DMS114 treated with DMSO at 0.1 percent for 48 hours (cell line): ENCODE results near the gene ENTHD1.

Experiments
- DNase-seq: peaks from one replicate; lab custom pipeline; 2025; ENCODE audit not compliant: unreplicated experiment; lab: John Stamatoyannopoulos, UW

Gene ENTHD1

DNA sequence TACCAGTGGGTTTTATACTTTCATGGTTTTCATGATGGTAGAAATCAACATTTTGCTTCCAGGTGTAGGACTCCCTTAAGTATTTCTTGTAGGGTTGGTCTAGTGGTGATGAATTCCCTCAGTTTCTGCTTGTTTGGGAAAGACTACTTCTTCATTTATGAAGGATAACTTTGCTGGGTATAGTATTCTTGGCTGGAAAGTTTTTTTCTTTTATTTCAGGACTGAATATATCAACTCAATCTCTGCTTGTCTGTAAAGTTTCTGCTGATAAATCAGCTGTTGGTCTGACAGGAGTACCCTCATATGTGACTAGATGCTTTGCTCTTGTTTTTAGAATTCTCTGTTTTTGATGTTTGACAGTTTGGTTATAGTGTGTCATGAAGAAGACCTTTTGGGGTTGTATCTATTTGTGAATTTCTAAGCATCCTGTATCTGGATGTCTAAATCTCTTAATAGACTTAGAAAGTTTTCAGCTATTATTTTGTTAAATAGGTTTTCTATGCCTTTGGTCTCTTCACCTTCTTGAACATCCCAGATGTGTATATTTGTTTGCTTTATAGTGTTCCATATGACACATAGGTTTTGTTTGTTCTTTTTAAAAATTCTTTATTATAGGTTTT lies 95.9 kb downstream of the ENTHD1 start:
- DNase-seq: no peak

DNA sequence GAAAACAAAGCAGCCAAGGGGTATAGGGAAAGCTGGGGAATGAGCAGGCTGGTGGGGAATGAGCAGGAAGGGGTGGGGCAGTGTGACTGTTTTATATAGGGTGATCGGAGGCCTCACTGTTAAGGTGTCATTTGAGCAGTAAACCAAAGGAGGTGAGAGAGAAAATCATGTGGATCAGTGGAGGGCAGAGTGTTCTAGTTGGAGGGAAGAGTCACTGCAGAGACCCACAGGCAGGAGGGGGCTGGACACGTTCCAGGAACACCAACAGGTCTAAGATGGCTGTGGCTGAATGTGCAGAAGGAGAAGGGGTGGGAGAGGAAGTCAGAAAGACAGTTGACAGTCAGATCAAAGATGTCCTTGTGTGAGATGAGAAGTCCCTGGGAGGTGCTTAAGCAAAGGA lies 103.8 kb downstream of the ENTHD1 start:
- DNase-seq: no peak

DNA sequence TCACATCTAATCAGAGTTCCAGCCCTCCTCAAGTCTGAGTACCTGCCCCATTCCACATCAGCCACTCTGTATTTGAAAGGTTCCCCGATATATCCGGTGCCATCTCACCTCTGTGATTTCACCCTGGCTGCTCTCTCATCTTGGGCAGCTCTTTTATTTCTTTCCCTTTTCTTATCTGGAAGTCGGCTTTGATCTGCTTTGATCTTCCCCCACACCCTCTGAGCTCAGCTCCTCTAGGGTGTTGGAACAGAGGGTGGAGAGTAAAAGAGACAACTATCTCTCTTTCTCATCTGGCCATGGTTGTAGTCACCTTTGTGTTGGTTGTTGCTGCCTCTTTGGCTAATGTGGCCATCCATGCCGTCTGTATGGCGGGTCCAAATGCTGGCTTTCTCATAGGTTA lies 108.3 kb downstream of the ENTHD1 start:
- no peak for DNase-seq

DNA sequence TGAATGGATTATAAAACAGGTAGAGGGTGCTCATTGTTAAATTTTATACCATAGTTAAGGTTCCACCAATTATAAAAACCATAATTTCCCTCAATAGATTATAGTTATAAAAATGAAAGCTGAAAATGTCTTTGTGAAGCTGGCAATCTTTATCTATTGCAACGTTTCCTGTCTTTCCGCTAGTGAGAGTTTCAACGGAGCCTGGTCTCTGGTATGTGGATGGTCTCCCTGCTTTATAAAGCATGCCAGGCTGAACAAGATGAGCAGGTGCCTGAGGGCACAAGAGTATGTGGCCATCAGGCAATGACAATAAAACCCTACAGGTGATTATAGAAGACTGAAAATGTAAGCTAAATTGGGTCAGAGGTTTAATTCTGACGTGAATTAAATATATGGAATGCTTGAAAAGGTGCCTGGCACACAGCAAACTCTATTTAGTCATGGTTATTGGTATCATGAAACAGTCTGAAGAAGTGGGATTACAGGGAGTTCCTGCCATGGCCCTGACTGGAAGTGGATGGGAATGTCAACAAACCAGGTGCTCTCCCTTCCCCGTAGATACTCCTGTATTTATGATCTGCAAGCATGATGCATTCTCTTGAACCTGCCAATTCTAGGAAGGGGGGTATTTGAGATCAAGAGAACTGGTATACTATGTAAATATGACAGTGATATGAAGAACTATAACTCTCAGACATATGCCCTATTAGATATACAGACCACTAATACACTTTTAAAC lies 115.7 kb downstream of the ENTHD1 start:
- DNase-seq: no peak

DNA sequence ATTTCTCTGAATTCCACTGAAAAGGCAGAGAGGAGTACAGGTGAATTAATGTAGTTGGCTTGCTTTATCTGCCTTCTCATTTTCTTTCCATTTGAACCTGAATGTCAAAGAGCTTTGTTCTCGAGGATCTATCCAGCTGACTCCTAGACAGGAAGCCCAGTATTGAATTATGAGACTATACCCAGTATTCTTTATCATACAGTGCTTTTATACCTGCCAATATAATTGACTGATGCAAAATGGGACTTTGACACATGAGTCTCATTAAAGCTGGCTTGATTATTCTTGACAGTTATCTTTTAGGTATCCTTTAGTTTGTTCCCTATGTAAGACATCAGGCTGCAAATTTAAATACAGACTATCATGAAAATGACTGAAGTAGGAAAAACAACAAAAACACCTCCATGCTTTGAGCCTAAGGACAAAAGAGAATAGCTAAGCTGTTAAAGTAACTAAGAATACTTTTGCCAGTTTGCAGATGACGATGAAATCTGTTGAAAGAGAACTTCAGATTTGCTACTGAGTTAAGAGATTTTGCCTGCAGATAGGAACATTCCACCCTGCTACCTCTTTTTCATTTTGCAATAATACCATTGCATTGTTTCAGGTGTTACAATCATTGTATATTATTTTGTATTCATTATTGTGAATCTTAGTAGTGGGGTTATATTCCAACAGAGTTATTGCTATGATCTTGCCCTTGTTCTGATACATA lies 117.1 kb downstream of the ENTHD1 start:
- no peak for DNase-seq

DNA sequence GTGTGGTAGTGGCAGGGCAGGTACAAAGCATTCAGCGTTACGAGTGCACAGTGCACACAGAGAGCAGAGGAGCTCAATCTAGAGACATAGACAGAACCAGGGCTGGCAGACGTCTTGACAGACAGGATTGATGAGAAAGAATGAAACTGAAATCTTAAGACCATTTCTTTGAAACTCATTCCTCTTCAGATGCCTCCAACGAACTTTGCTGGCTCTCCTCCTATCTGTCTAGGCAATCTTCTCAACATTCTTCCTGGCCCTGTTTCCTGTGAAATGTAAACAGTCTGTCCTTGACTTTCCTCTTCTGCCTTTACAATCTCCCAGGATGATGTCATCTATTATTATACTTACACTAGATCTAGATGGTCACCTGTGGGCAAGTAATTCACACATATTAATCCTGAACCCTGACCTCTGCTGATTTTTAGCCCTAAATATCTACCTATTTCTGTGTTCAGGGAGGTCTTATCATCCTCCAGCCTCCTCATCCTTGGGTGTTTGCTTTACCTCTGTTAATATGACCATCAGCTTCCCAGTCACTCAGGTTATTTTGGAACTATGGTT lies 119.5 kb downstream of the ENTHD1 start:
- no peak for DNase-seq

DNA sequence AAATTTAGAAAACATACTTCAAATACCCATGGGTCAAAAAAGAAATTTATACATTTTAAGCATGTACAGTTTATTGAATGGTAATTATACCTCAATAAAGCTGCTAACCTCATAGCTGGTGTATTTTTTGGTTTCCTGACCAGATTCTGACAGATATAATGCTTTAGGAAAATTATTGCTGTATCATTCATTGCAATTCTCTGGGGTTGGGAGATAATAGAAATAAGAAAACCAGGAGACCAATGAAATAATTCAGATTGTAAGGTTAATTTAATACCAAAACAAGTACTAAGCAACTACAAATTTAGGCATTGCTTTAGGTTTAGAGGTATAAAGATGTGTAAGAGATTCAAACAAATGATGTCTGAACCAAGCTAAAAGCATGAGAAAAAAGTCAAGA lies 120.1 kb downstream of the ENTHD1 start:
- no peak for DNase-seq

DNA sequence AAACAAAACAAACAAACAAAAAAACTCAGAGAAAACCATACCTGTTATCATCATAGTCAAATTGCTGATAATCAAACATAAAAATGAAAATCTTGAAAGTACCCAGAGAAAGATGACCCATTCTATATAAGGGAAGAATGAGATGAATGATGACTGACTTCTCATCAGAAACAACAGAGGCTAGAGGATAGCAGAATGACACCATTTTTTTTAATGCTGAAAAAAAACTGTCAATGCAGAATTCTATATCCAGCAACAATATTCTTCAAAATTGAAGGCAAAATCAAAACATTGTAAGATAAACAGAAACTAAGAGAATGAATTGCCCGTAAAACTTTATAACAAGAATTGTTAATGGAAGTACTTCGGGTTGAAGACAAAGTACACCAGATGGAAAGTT lies 122.1 kb downstream of the ENTHD1 start:
- no peak for DNase-seq

DNA sequence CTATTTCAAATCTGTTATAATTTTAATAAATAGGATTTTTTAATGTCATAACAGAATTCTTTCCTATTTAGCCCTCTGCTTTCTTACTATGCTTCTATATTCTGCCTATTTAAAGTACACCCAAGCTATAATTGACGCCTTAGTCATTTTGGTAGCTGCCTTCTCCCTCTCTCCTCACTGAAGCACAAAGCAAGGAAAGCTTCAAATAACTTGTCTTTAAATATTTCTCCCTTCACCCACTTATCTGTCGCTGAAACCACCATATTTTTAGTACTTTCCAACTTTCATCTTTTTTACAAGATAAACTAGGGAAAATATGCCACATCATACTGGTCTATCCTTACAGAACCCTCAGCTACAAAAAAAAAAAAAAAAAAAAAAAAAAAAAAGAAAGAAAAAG lies 127.9 kb downstream of the ENTHD1 start:
- no peak for DNase-seq

DNA sequence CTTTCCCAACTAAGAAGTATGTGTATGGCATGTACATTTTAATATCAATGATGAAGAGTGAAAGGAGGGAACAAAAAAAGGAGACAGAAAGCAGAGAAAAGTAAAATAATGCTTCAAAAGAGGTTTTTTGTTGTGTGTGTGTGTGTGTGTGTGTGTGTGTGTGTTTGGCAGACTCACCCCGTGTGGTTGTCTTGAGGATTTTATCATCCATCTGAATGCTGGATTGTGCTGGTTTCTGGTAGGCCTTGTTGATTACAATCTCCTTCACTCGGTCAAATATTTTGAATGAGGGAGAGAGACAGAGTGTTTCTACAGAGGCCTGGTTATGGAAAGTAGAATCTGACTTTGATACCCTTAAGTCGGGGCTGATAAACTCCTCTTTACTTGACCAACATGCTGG lies 128.5 kb downstream of the ENTHD1 start:
- DNase-seq: no peak

DNA sequence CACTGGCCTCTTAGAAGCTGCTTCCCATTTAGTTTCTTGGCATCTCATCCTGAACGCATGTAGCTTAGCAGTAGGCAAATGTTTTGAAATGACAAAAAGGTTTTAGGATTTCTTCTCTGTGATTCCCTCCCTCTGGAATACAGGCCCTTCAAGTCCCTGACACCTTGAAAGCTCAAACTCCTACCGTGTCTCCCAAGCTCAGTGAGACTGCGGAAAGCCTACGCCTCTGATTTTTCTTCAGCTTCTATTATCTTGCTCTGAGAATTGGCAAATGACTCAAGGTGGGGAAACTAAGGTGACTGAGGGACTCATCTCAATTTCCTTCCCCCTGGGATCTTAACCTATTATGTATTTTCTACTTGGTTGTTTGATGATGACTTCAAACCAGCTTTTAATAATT lies 130.3 kb downstream of the ENTHD1 start:
- DNase-seq: no peak

DNA sequence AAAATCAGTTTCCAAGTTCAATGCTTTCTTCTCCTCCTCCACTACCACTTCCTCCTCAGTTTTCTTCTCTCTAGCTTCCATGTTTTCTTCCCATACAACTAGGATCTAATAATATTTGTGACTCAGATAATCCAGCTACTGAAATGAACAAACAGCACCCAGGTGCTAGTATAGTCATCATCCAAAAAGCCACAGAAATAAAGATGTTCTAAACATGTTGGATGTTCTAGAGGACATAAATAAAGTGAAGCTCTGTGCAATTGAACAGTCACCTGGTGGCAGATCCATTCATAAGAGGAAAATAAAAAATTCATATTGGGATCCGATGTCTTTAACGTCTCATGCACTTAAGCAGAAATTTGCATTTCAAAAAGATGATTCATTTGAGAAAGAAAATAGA lies 142.8 kb downstream of the ENTHD1 start:
- no peak for DNase-seq

DNA sequence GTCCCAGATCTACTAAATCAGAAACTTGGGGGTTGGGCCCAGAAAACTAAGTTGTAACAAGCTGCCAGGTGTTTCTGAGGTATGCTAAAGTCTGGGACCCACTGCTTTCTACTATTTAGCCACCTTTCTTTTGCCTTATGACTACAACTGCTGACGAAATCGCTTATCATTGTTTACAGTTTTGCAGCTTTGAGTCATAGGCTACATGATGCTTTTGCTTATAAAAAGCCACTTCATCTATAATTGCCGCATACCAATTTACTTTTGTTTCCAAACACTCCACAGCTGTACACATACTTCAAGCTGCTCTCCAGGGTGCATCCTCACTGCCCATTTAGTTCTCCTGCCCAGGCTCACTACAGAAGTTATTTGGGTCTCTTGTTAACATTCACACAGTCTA lies 144.7 kb downstream of the ENTHD1 start:
- DNase-seq: no peak

DNA sequence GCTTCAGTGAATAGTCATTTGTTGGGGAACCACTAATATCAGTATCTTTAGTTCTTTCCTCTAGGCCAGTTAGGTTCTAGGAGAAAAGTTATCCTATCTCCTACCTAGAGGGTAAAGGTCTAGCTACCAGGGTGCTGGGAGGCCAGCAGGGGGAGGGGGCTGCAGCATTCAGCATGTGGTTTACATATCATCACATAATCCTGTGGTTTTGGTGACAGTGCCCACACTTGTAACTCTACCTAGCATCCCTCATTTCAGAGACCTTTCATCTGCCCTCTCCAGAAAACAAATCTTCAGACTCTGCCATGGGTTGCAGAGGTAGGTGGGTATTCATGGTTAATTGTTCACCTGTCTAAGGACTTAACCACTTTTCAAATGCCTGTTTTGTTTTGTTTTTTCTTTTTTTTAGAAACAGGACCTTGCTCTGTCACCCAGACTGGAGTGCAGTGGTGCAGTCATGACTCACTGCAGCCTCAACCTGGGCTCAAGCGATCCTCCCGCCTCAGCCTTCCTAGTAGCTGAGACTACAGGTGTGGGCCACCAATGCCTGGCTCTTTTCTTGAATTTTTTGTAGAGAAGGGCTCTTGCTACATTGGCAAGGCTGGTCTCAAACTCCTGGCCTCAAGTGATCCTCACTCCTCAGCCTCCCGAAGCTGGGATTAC lies 146.8 kb downstream of the ENTHD1 start:
- no peak for DNase-seq

DNA sequence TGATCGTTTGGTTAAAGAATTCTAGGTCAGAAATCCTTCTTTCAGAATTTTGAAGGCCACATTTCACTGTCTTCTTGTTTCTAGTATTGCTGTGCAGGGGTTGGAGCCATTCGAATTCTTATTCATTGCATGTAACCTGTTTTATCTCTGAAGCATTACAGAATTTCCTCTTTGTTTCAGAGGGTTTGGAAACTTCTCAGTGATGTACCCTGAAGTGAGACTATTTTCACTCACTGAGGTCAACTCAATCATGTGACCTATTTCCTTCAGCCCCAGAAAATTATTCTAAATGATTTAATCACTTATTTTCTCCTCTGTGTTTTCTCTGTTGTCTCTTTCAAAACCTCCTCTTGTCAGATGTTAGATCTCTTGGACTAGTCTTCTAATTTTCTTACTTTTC lies 147.8 kb downstream of the ENTHD1 start:
- DNase-seq: no peak

DNA sequence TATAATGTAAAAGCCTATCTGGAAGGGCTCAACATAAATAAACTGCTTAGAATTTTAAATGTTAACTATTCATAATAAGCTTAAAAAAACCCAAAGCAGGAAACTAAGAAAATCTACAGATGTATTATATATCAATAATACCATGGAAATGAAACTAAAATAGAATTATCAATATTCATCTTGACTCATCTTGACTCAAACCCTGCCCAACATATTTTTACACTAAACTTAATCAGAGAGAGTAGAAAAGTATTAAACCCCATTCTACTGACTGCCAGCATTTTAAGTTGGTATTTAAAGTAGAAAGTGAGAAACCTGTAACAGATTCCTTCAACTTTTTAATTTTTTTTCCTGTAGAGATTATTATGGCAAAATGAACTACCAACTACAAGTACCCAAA lies 149.2 kb downstream of the ENTHD1 start:
- no peak for DNase-seq

DNA sequence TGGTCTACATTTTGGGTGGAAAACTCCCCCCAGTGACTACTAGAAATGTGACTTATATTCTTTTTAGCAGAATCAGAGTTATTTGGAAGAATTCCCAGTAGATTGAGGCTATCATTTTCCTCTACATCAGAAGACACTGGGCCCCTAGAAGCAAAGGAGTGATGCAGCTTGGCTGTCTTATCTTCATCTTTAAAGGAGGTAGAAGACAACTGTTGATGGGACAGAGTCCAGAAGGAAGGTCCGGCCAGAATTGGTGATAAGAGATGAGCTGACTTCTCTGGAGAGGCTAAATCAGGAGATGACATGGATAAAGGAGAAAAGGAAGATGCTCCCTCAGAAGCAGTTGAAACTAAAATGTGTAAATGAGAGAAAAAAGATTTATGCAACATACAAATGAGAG lies 149.6 kb downstream of the ENTHD1 start:
- no peak for DNase-seq

DNA sequence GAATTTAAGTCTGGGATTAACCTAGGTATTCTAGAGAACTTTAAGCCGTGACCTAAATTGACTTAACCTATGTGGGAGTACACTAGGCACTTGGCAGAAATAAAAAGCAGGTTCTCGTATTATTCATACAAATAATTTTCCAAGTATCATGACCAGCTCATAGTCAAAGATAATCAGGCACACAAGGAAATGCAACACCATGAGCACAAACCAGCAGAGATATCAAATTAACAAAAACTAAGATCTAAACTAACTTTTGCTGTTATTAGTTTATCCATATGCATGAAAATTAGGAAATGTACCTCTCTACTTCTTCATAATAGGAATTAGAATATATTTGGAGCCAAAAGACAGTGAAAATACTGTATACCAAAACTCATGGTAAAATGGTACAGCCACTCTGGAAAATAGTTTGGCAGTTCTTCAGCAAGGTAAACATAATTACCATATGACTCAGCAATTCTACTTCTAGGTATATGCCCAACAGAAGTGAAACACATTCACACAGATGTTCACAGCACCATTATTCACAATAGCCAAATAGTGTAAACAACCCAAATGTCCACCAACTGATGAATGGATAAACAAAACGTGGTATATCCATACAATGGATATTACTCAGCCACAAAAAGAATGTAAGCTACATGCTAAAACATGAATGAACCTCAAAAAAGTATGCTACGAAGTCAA lies 154.1 kb downstream of the ENTHD1 start:
- DNase-seq: no peak

DNA sequence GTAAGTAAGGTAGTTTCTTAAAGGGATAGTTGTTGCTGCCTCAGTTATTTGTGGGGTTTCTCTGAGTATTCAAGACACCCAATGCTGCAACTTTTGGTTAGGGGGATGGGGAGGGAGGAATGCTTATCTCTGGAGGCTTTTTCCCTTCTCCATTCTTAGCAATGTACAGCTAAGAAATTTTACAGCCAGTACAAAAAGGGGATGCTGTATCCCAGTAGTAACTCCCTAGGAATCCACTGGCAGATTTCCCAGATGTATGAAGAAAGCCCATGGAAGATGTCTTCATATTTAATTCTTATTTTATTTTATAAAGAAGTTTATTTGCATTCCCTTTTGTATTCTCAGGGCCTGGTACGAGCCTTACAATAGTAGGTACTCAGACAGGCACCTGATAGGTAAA lies 154.8 kb downstream of the ENTHD1 start:
- DNase-seq: no peak

DNA sequence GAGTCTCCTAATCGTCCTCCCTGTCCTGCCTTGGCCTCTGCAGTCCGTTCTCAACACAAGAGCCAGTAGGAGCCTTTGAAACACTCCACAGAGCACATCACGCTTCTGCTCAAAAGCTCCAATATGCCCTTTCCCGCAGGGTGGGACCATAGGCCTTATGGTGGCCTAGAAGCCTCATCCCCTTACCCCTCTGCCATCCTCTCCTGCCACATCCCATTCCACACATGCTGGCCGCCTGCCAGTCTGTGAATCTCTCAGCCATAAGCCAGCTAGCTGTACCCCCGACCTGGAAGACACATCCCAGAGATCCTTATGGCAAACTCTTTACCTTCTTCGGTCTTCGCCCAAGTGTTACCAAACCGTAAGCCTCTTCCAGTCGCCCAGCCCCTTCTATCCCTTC lies 157.8 kb downstream of the ENTHD1 start:
- DNase-seq: no peak

DNA sequence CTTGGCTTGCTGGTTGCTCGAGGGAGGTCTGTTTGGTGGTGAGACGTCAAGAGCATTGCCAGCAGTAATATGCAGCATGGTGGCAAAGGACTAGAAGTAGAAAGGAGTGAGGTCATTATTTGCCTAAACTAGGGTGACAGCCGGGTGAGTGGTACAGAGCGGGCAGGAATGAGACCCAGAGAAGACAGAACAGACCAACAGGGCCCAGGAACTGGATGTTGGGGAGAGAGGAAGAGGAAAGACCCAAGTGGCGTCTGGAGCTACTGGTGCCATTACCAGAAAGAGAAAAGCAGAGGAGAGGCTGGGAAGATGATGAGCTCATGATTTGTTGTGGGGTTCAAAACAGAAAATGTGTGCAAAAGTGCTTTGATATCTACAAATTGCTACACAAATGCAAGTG lies 158.7 kb downstream of the ENTHD1 start:
- no peak for DNase-seq
